C4-2B (cell line): ENCODE data around the gene LIM2.

Experiments
- ZFX ChIP-seq: fragments of 450-650 bp; IDR thresholded peaks from 2 replicates; pipeline ENCODE4 v1.6.1; 2017
- TF ChIP-seq, protein P1 (sequence below): fragments of 450-650 bp; conservative IDR thresholded peaks from 2 replicates; pipeline ENCODE4 v1.5.1; 2017; ENCODE audit warnings: mild to moderate bottlenecking

DNA sequence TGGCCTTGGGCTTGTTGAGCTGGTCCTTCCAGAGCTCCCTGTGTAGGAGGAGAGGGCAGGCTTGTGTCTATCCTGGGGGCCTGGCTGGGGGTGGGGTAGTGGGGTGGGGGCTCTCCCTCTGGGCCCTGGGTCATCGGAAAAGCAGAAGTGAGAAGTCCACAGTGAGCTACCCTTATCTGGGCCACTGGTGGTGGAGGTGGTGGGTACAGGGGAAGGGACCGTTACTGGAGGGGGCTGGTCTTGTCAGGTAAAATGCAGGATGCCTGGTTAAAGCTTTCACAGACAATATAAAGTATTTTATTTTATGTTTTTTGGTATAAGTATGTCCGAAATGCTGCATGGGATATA lies 30.0 kb upstream of the LIM2 start:
- TF ChIP-seq, protein P1, sequence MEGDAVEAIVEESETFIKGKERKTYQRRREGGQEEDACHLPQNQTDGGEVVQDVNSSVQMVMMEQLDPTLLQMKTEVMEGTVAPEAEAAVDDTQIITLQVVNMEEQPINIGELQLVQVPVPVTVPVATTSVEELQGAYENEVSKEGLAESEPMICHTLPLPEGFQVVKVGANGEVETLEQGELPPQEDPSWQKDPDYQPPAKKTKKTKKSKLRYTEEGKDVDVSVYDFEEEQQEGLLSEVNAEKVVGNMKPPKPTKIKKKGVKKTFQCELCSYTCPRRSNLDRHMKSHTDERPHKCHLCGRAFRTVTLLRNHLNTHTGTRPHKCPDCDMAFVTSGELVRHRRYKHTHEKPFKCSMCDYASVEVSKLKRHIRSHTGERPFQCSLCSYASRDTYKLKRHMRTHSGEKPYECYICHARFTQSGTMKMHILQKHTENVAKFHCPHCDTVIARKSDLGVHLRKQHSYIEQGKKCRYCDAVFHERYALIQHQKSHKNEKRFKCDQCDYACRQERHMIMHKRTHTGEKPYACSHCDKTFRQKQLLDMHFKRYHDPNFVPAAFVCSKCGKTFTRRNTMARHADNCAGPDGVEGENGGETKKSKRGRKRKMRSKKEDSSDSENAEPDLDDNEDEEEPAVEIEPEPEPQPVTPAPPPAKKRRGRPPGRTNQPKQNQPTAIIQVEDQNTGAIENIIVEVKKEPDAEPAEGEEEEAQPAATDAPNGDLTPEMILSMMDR = no peak
- TF ChIP-seq ZFX = no peak
